Measurements from ENCODE around the gene PTPRK. TPM values are rescaled to one million over a fixed set of nuclear protein-coding genes. Genes with fewer than 3 reads are reported as not detected.

PTPRK gene
- polyA plus RNA-seq, 10 donors = 14.5 to 27.5 (median 18.0) TPM

- DNase-seq = no peak
Measured at GRCh38 chr6:128150376-128150775, 370.0 kb downstream of the PTPRK start.

GRCh38 chr6:128149796-128150195 lies 370.6 kb downstream of the PTPRK start:
- no peak for DNase-seq

- DNase-seq = no peak
Measured at GRCh38 chr6:128144320-128144719, 376.1 kb downstream of the PTPRK start.

GRCh38 chr6:128141932-128142331 lies 378.5 kb downstream of the PTPRK start:
- no peak for DNase-seq

- no peak for DNase-seq
Measured at GRCh38 chr6:128139519-128139918, 380.9 kb downstream of the PTPRK start.

GRCh38 chr6:128138694-128139093 lies 381.7 kb downstream of the PTPRK start:
- no peak for DNase-seq

GRCh38 chr6:128135325-128135724 lies 385.1 kb downstream of the PTPRK start:
- no peak for DNase-seq

- no peak for DNase-seq
Measured at GRCh38 chr6:128131566-128131965, 388.8 kb downstream of the PTPRK start.

- DNase-seq = no peak
Measured at GRCh38 chr6:128131036-128131435, 389.4 kb downstream of the PTPRK start.

GRCh38 chr6:128129679-128130078 lies 390.7 kb downstream of the PTPRK start:
- no peak for DNase-seq

- DNase-seq = no peak
Measured at GRCh38 chr6:128127650-128128049, 392.7 kb downstream of the PTPRK start.

- DNase-seq = no peak
Measured at GRCh38 chr6:128124713-128125112, 395.7 kb downstream of the PTPRK start.

- no peak for DNase-seq
Measured at GRCh38 chr6:128121610-128122009, 398.8 kb downstream of the PTPRK start.

GRCh38 chr6:128121190-128121589 lies 399.2 kb downstream of the PTPRK start:
- DNase-seq = no peak

GRCh38 chr6:128118401-128118800 lies 402.0 kb downstream of the PTPRK start:
- DNase-seq = peak in 1 of 3 donors; percentile 3

- no peak for DNase-seq
Measured at GRCh38 chr6:128117916-128118315, 402.5 kb downstream of the PTPRK start.

GRCh38 chr6:128114164-128114563 lies 406.2 kb downstream of the PTPRK start:
- no peak for DNase-seq

- peak in 2 of 3 donors; percentile 6 to 49 for DNase-seq
Measured at GRCh38 chr6:128112494-128112893, 407.9 kb downstream of the PTPRK start.

GRCh38 chr6:128111096-128111495 lies 409.3 kb downstream of the PTPRK start:
- DNase-seq = peak in 2 of 3 donors; percentile 26 to 33

GRCh38 chr6:128107682-128108081 lies 412.7 kb downstream of the PTPRK start:
- DNase-seq = no peak

GRCh38 chr6:128099571-128100197 lies 420.7 kb downstream of the PTPRK start:
- no peak for DNase-seq

GRCh38 chr6:128098000-128098581 lies 422.3 kb downstream of the PTPRK start:
- DNase-seq = no peak

GRCh38 chr6:128097009-128097408 lies 423.4 kb downstream of the PTPRK start:
- DNase-seq = no peak

GRCh38 chr6:128095362-128095761 lies 425.0 kb downstream of the PTPRK start:
- DNase-seq = no peak

Data from muscle of back (tissue), 11 donors.